GM21381 (cell line): Measurements from ENCODE around the gene RAI1.

ENCODE experiments used
- ATAC-seq: cut with Tn5 transposase; IDR thresholded peaks from one replicate; pipeline ENCODE4 v1.9.1; 2021; ENCODE audit warnings: mild to moderate bottlenecking, moderate library complexity; ENCODE audit not compliant: unreplicated experiment

The RAI1 gene

GRCh38 chr17:17696882-17697633 lies 15.8 kb downstream of the RAI1 start:
- ATAC-seq: no peak

GRCh38 chr17:17698371-17698770 lies 17.1 kb downstream of the RAI1 start:
- no peak for ATAC-seq

- ATAC-seq: no peak
Measured at GRCh38 chr17:17698869-17699351, 17.7 kb downstream of the RAI1 start.

- ATAC-seq: no peak
Measured at GRCh38 chr17:17699491-17699890, 18.2 kb downstream of the RAI1 start.

GRCh38 chr17:17700251-17700969 lies 19.2 kb downstream of the RAI1 start:
- no peak for ATAC-seq

GRCh38 chr17:17701112-17701511 lies 19.9 kb downstream of the RAI1 start:
- no peak for ATAC-seq

GRCh38 chr17:17701658-17702057 lies 20.4 kb downstream of the RAI1 start:
- no peak for ATAC-seq

GRCh38 chr17:17702449-17703139 lies 21.3 kb downstream of the RAI1 start:
- no peak for ATAC-seq

- ATAC-seq: no peak
Measured at GRCh38 chr17:17703140-17703919, 22.1 kb downstream of the RAI1 start.

GRCh38 chr17:17704931-17705330 lies 23.7 kb downstream of the RAI1 start:
- no peak for ATAC-seq

- ATAC-seq: no peak
Measured at GRCh38 chr17:17706140-17707060, 25.1 kb downstream of the RAI1 start.

- ATAC-seq: no peak
Measured at GRCh38 chr17:17708295-17708694, 27.0 kb downstream of the RAI1 start.

GRCh38 chr17:17708816-17709215 lies 27.6 kb downstream of the RAI1 start:
- ATAC-seq: no peak

- ATAC-seq: no peak
Measured at GRCh38 chr17:17709815-17710321, 28.6 kb downstream of the RAI1 start.

GRCh38 chr17:17710355-17710727 lies 29.1 kb downstream of the RAI1 start:
- no peak for ATAC-seq

GRCh38 chr17:17710728-17711541 lies 29.7 kb downstream of the RAI1 start:
- no peak for ATAC-seq

- no peak for ATAC-seq
Measured at GRCh38 chr17:17711641-17712162, 30.4 kb downstream of the RAI1 start.

GRCh38 chr17:17712268-17712924 lies 31.1 kb downstream of the RAI1 start:
- peak; percentile 82 for ATAC-seq
